ENCODE measurements around the gene NONO. TPM values are rescaled to one million over a fixed set of nuclear protein-coding genes. Genes with fewer than 3 reads are reported as not detected.

The NONO gene
- total RNA-seq, 1 experiment from 2014 or later: 406 TPM

Other genes starting within 250 kb of the NONO start
- 52.1 and 59.7 TPM in 2 replicates for gene SNX12, start 215.3 kb upstream of the NONO start, total RNA-seq (2014; rRNA removed; shearing (Covaris generic))
- gene FOXO4, start 187.8 kb upstream of the NONO start, total RNA-seq (2014; rRNA removed; shearing (Covaris generic)): 9.4 and 11.1 TPM in 2 replicates
- gene CXorf65, start 176.9 kb upstream of the NONO start, total RNA-seq (2014; rRNA removed; shearing (Covaris generic)): not detected in 2 replicates
- gene IL2RG, start 172.1 kb upstream of the NONO start, total RNA-seq (2014; rRNA removed; shearing (Covaris generic)): 0.08 TPM in 1 of 2 replicates, not detected in the other
- gene MED12, start 165.0 kb upstream of the NONO start, total RNA-seq (2014; rRNA removed; shearing (Covaris generic)): 21.4 and 36.2 TPM in 2 replicates
- 0.13 TPM in 1 of 2 replicates, not detected in the other for gene NLGN3, start 138.8 kb upstream of the NONO start, total RNA-seq (2014; rRNA removed; shearing (Covaris generic))
- 45.9 and 52.6 TPM in 2 replicates for gene GJB1, start 60.4 kb upstream of the NONO start, total RNA-seq (2014; rRNA removed; shearing (Covaris generic))
- 24.3 and 25.1 TPM in 2 replicates for gene ZMYM3, start 29.5 kb upstream of the NONO start, total RNA-seq (2014; rRNA removed; shearing (Covaris generic))
- 1.7 and 2.2 TPM in 2 replicates for gene ITGB1BP2, start 18.1 kb downstream of the NONO start, total RNA-seq (2014; rRNA removed; shearing (Covaris generic))
- gene TAF1, start 82.7 kb downstream of the NONO start, total RNA-seq (2014; rRNA removed; shearing (Covaris generic)): 15.0 and 25.3 TPM in 2 replicates
- gene OGT, start 249.5 kb downstream of the NONO start, total RNA-seq (2014; rRNA removed; shearing (Covaris generic)): 87.4 and 97.9 TPM in 2 replicates